ENCODE data around the gene RAP1A. TPM values are rescaled to one million over a fixed set of nuclear protein-coding genes. Genes with fewer than 3 reads are reported as not detected.

RAP1A gene
- total RNA-seq, 1 donor, result 17.0 TPM

- no peak for DNase-seq (ENCODE audit: insufficient read length, low spot score, missing footprints)
- Histone ChIP-seq H4K20me1 (ENCODE audit: insufficient read depth, low read length) (peaks cover 10% of the 10 kb centered on the region), H3K27me3 (ENCODE audit: insufficient read depth, low read length) (no peaks in the 10 kb centered on the region), H3K9me3 (ENCODE audit: low read depth, low read length) (no peaks in the 10 kb centered on the region), H3K27ac (ENCODE audit: low read depth, low read length) (peak overlapping the region; percentile 92), H3K79me2 (ENCODE audit: insufficient read depth, low read length) (peaks cover 45% of the 10 kb centered on the region), H3K4me2 (ENCODE audit: insufficient read depth, low read length) (no peak overlapping the region), H3K4me3 (ENCODE audit: insufficient read depth, low read length) (no peak overlapping the region), H3K4me1 (ENCODE audit: insufficient read depth, low read length) (peaks cover 61% of the 10 kb centered on the region), H3K36me3 (ENCODE audit: insufficient read depth, low read length) (peaks cover 9% of the 10 kb centered on the region), H2AFZ (ENCODE audit: low read length) (no peak overlapping the region)
- TF ChIP-seq CTCF (IDR thresholded peaks at IDR 0.05; ENCODE audit: extremely low read depth, low read depth, low read length), result no peak
Measured at GRCh38 chr1:111734856-111735255, 115.3 kb downstream of the RAP1A start.

- Histone ChIP-seq H3K9me3 (ENCODE audit: low read depth, low read length) (no peaks in the 10 kb centered on the region), H3K27ac (ENCODE audit: low read depth, low read length) (peak overlapping the region; percentile 64), H3K27me3 (ENCODE audit: insufficient read depth, low read length) (no peaks in the 10 kb centered on the region), H2AFZ (ENCODE audit: low read length) (no peak overlapping the region), H3K4me1 (ENCODE audit: insufficient read depth, low read length) (peaks cover 63% of the 10 kb centered on the region), H3K4me2 (ENCODE audit: insufficient read depth, low read length) (peak overlapping the region; percentile 23), H4K20me1 (ENCODE audit: insufficient read depth, low read length) (peaks cover 6% of the 10 kb centered on the region), H3K4me3 (ENCODE audit: insufficient read depth, low read length) (no peak overlapping the region), H3K79me2 (ENCODE audit: insufficient read depth, low read length) (peaks cover 41% of the 10 kb centered on the region), H3K36me3 (ENCODE audit: insufficient read depth, low read length) (peaks cover 9% of the 10 kb centered on the region)
- no peak for TF ChIP-seq CTCF (IDR thresholded peaks at IDR 0.05; ENCODE audit: extremely low read depth, low read depth, low read length)
- DNase-seq (ENCODE audit: insufficient read length, low spot score, missing footprints), result peak; percentile 53
Measured at GRCh38 chr1:111735321-111735720, 115.7 kb downstream of the RAP1A start.

GRCh38 chr1:111735858-111736544 lies 116.4 kb downstream of the RAP1A start:
- Histone ChIP-seq H2AFZ (ENCODE audit: low read length) (no peak overlapping the region), H3K4me3 (ENCODE audit: insufficient read depth, low read length) (no peak overlapping the region)

More at GRCh38 chr1:111735858-111736544, 116.4 kb downstream of the RAP1A start:
- H3K4me2 ChIP-seq (ENCODE audit: insufficient read depth, low read length), result peak overlapping the region; percentile 23
- H3K27ac ChIP-seq (ENCODE audit: low read depth, low read length), result peak overlapping the region; percentile 86
- peaks cover 3% of the 10 kb centered on the region for H3K36me3 ChIP-seq (ENCODE audit: insufficient read depth, low read length)
- H4K20me1 ChIP-seq (ENCODE audit: insufficient read depth, low read length), result no peaks in the 10 kb centered on the region
- H3K79me2 ChIP-seq (ENCODE audit: insufficient read depth, low read length), result peaks cover 34% of the 10 kb centered on the region
- no peaks in the 10 kb centered on the region for H3K9me3 ChIP-seq (ENCODE audit: low read depth, low read length)
- DNase-seq (ENCODE audit: insufficient read length, low spot score, missing footprints), result no peak
- TF ChIP-seq CTCF (IDR thresholded peaks at IDR 0.05; ENCODE audit: extremely low read depth, low read depth, low read length), result no peak
- H3K4me1 ChIP-seq (ENCODE audit: insufficient read depth, low read length), result peaks cover 62% of the 10 kb centered on the region
- no peaks in the 10 kb centered on the region for H3K27me3 ChIP-seq (ENCODE audit: insufficient read depth, low read length)

Measured in osteoblast (primary cell).